ENCODE measurements around the gene TLR1.
"Not testable (repeated sequence)": the region's sequence is repeated elsewhere in the genome, so short reads cannot be mapped to it uniquely, and the experiment has no call there.

GRCh38 chr4:38777925-38778324, 26.7 kb downstream of the TLR1 start:
- TF ChIP-seq ZNF138 (tag by site-specific recombination; IDR thresholded peaks at IDR 0.05; ENCODE audit: borderline replicate concordance); CTCF (tag by site-specific recombination; IDR thresholded peaks at IDR 0.05); KLF7 (tag by site-specific recombination; IDR thresholded peaks at IDR 0.05; ENCODE audit: borderline replicate concordance); TCF7L2 (IDR thresholded peaks at IDR 0.05; ENCODE audit: borderline replicate concordance, low read depth, low read length): not testable (repeated sequence)

Measured in HEK293 (cell line).